ENCODE measurements around the gene CCDC106.

The CCDC106 gene

GRCh38 chr19:55650126-55650557 lies 2.1 kb downstream of the CCDC106 start:
- no peak for DNase-seq

GRCh38 chr19:55650602-55651230 lies 2.7 kb downstream of the CCDC106 start:
- DNase-seq = no peak

- DNase-seq = no peak
Observed at GRCh38 chr19:55651236-55651635, 3.2 kb downstream of the CCDC106 start.

GRCh38 chr19:55652311-55653128 lies 4.5 kb downstream of the CCDC106 start:
- DNase-seq = no peak

- peak; percentile 71 to 100 (median 96) for DNase-seq
Observed at GRCh38 chr19:55653651-55654322, 5.8 kb downstream of the CCDC106 start.

GRCh38 chr19:55654323-55654867 lies 6.4 kb downstream of the CCDC106 start:
- peak; percentile 69 to 100 (median 97) for DNase-seq

- DNase-seq = peak in 55 of 56 donors; percentile 27 to 99 (median 95)
Observed at GRCh38 chr19:55654868-55655647, 7.0 kb downstream of the CCDC106 start, which contains the start of gene U2AF2. Gene U2AF2, plus strand, starts transcription at chr19:55655035. Its CDS starts 70 bp downstream, at chr19:55655105.

- DNase-seq = no peak
Observed at GRCh38 chr19:55655648-55656040, 7.6 kb downstream of the CCDC106 start.

- DNase-seq = no peak
Observed at GRCh38 chr19:55656552-55656951, 8.5 kb downstream of the CCDC106 start.

- no peak for DNase-seq
Observed at GRCh38 chr19:55656988-55657747, 9.2 kb downstream of the CCDC106 start.

- DNase-seq = no peak
Observed at GRCh38 chr19:55658846-55659459, 10.9 kb downstream of the CCDC106 start.

GRCh38 chr19:55659822-55660221 lies 11.8 kb downstream of the CCDC106 start:
- no peak for DNase-seq

- DNase-seq = no peak
Observed at GRCh38 chr19:55660404-55660803, 12.4 kb downstream of the CCDC106 start.

- DNase-seq = no peak
Observed at GRCh38 chr19:55660991-55661390, 13.0 kb downstream of the CCDC106 start.

- no peak for DNase-seq
Observed at GRCh38 chr19:55661826-55662225, 13.8 kb downstream of the CCDC106 start.

GRCh38 chr19:55663846-55664536 lies 16.0 kb downstream of the CCDC106 start:
- DNase-seq = no peak

GRCh38 chr19:55666343-55667005 lies 18.5 kb downstream of the CCDC106 start:
- no peak for DNase-seq

GRCh38 chr19:55667006-55667381 lies 19.0 kb downstream of the CCDC106 start:
- DNase-seq = no peak

GRCh38 chr19:55667511-55667910 lies 19.5 kb downstream of the CCDC106 start:
- DNase-seq = no peak
